Endodermal cell (in vitro differentiated cells): ENCODE data around the gene CEP85L. TPM values are rescaled to one million over a fixed set of nuclear protein-coding genes. Genes with fewer than 3 reads are reported as not detected.

Experiments
- DNase-seq: peaks from one replicate; pipeline ENCODE4 v3.0.0-alpha.2; 2017
- H3K27ac ChIP-seq: 2 replicates; pipeline ENCODE4 v1.5.1; 2013; ENCODE audit warnings: mild to moderate bottlenecking, low read depth, low read length, moderate library complexity
- H3K27me3 ChIP-seq: 2 replicates; pipeline ENCODE4 v1.6.1; 2013; ENCODE audit warnings: mild to moderate bottlenecking, low read length, moderate library complexity; ENCODE audit not compliant: insufficient read depth, control insufficient read depth, poor library complexity, severe bottlenecking
- H3K36me3 ChIP-seq: 2 replicates; pipeline ENCODE4 v1.7.0; 2013; ENCODE audit warnings: mild to moderate bottlenecking, low read length, moderate library complexity; ENCODE audit not compliant: control insufficient read depth, insufficient read depth
- H3K4me1 ChIP-seq: one replicate; pipeline ENCODE4 v1.7.0; 2013; ENCODE audit warnings: low read length; ENCODE audit not compliant: control insufficient read depth, insufficient read depth
- H3K4me3 ChIP-seq: 2 replicates; pipeline ENCODE4 v1.5.1; 2013; ENCODE audit warnings: mild to moderate bottlenecking, low read length, moderate library complexity
- H3K9ac ChIP-seq: 2 replicates; pipeline ENCODE4 v1.6.1; 2013; ENCODE audit warnings: mild to moderate bottlenecking, low read length, moderate library complexity; ENCODE audit not compliant: poor library complexity, severe bottlenecking; ENCODE audit errors: extremely low read depth
- H3K9me3 ChIP-seq: 2 replicates; pipeline ENCODE4 v1.6.1; 2013; ENCODE audit warnings: mild to moderate bottlenecking, low read length, moderate library complexity; ENCODE audit not compliant: control insufficient read depth
- H3K27ac Mint-ChIP-seq: 2 replicates; pipeline ENCODE4 v1.8.0; 2020; ENCODE audit warnings: mixed read lengths
- H3K27me3 Mint-ChIP-seq: 2 replicates; pipeline ENCODE4 v1.8.0; 2021; ENCODE audit warnings: mild to moderate bottlenecking, mixed read lengths; ENCODE audit not compliant: insufficient read depth
- H3K36me3 Mint-ChIP-seq: 2 replicates; pipeline ENCODE4 v1.8.0; 2020; ENCODE audit warnings: low read depth, mixed read lengths
- H3K4me1 Mint-ChIP-seq: 2 replicates; pipeline ENCODE4 v1.8.0; 2020; ENCODE audit warnings: mixed read lengths
- H3K4me3 Mint-ChIP-seq: 2 replicates; pipeline ENCODE4 v1.8.0; 2020; ENCODE audit warnings: mild to moderate bottlenecking, moderate library complexity, mixed read lengths
- H3K9me3 Mint-ChIP-seq: 2 replicates; pipeline ENCODE4 v1.8.0; 2020; ENCODE audit warnings: mild to moderate bottlenecking, mixed read lengths
- CTCF ChIP-seq: fragments of 200-600 bp; sonication (generic); conservative IDR thresholded peaks from 2 replicates; pipeline ENCODE4 v1.5.0; 2021; ENCODE audit warnings: antibody characterized with exemption, mild to moderate bottlenecking
- WGBS, 2 experiments: methylation state at CpG; one replicate each; pipeline versions ENCODE4 v1.1.5 to v1.1.7; 2013; ENCODE audit warnings: missing lambda C conversion rate in 2 of 2, mixed read lengths in 1 of 2; ENCODE audit not compliant: insufficient coverage in 1 of 2, insufficient read length in 1 of 2; 5-methylcytosine and 5-hydroxymethylcytosine counted together
- total RNA-seq, 2 donors: library from RNA; stranded (reverse); fragmentation: NEBNext Ultra II Directional in 1 of 2; extraction: Animal tissue kit (Norgen Biotek cat#: 25700) in 1 of 2; gene quantifications; 2 replicates in 1 of 2; 3 replicates in 1 of 2; pipeline ENCODE4 v1.2.1, GENCODE V29; 2021

Gene CEP85L
- total RNA-seq, 2 donors from 2014 or later = 6.7 to 10.2 TPM

- Histone ChIP-seq H3K27ac (no peak overlapping the region), H3K9ac (no peak overlapping the region), H3K4me1 (no peaks in the 10 kb centered on the region), H3K36me3 (no peaks in the 10 kb centered on the region), H3K27me3 (no peaks in the 10 kb centered on the region), H3K4me3 (no peak overlapping the region), H3K9me3 (no peaks in the 10 kb centered on the region)
- no peaks in the 10 kb centered on the region for H3K4me1 Mint-ChIP-seq
- H3K27ac Mint-ChIP-seq = no peak overlapping the region
- no peaks in the 10 kb centered on the region for H3K9me3 Mint-ChIP-seq
- DNase-seq = no peak
- no peaks in the 10 kb centered on the region for H3K27me3 Mint-ChIP-seq
- WGBS, 2 experiments = 93 to 94% methylated on average over 5 of the region's 5 CpGs
- TF ChIP-seq CTCF = no peak
- no peaks in the 10 kb centered on the region for H3K36me3 Mint-ChIP-seq
- no peak overlapping the region for H3K4me3 Mint-ChIP-seq
Observed at GRCh38 chr6:118523216-118523615, 128.2 kb downstream of the CEP85L start.

DNA sequence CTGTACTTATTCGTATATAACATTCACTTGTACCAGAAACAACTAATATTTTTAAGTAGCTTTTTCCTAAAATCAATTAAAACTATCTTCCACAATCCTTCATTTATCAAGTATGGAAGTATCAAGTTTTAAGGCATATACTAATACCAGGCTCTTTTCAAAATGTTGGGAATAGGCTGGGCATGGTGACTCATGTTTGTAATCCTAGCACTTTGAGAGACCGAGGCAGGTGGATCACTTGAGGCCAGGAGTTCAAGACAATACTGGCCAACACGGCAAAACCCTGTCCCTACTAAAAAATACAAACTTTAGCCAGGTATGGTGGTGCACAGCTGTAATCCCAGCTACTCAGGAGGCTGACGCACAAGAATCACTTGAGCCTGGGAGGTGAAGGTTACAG, 129.0 kb downstream of the CEP85L start:
- Histone ChIP-seq H3K27me3 (no peaks in the 10 kb centered on the region), H3K36me3 (no peaks in the 10 kb centered on the region), H3K4me3 (no peak overlapping the region), H3K9me3 (no peaks in the 10 kb centered on the region), H3K9ac (no peak overlapping the region), H3K4me1 (no peaks in the 10 kb centered on the region), H3K27ac (no peak overlapping the region)
- Mint-ChIP-seq H3K27me3 (no peaks in the 10 kb centered on the region), H3K36me3 (no peaks in the 10 kb centered on the region), H3K4me3 (no peak overlapping the region), H3K9me3 (no peaks in the 10 kb centered on the region), H3K4me1 (no peaks in the 10 kb centered on the region), H3K27ac (no peak overlapping the region)
- TF ChIP-seq CTCF = no peak
- no peak for DNase-seq
- WGBS, 2 experiments = 94 to 100% methylated on average over 1 to 4 of the region's 4 CpGs

- no peaks in the 10 kb centered on the region for H3K27me3 Mint-ChIP-seq
- Histone ChIP-seq H3K9me3 (no peaks in the 10 kb centered on the region), H3K4me1 (peaks cover 3% of the 10 kb centered on the region), H3K36me3 (no peaks in the 10 kb centered on the region), H3K27ac (no peak overlapping the region), H3K27me3 (no peaks in the 10 kb centered on the region), H3K4me3 (no peak overlapping the region), H3K9ac (no peak overlapping the region)
- H3K27ac Mint-ChIP-seq = no peak overlapping the region
- H3K36me3 Mint-ChIP-seq = no peaks in the 10 kb centered on the region
- no peak overlapping the region for H3K4me3 Mint-ChIP-seq
- TF ChIP-seq CTCF = no peak
- H3K9me3 Mint-ChIP-seq = no peaks in the 10 kb centered on the region
- WGBS, 2 experiments = 97% methylated on average over 3 of the region's 3 CpGs; no CpG with 5 or more reads in 1 of the 2 experiments
- H3K4me1 Mint-ChIP-seq = peaks cover 6% of the 10 kb centered on the region
- no peak for DNase-seq
Observed at GRCh38 chr6:118514689-118515088, 136.7 kb downstream of the CEP85L start.
